Colonic mucosa (tissue), 4 donors: ENCODE results near the gene SPTBN1. TPM values are rescaled to one million over a fixed set of nuclear protein-coding genes. Genes with fewer than 3 reads are reported as not detected.

Experiments used
- DNase-seq: peaks from one replicate; pipeline ENCODE4 v3.0.0-alpha.2; 2020
- H3K27ac ChIP-seq: fragments of 200-600 bp; one replicate; pipeline ENCODE4 v1.8.0; 2021
- H3K27me3 ChIP-seq: fragments of 200-600 bp; one replicate; pipeline ENCODE4 v1.8.0; 2021
- H3K36me3 ChIP-seq: fragments of 200-600 bp; one replicate; pipeline ENCODE4 v1.8.0; 2021
- H3K4me1 ChIP-seq: fragments of 200-600 bp; one replicate; pipeline ENCODE4 v1.8.0; 2021; ENCODE audit warnings: mild to moderate bottlenecking
- H3K4me3 ChIP-seq: fragments of 200-600 bp; one replicate; pipeline ENCODE4 v1.8.0; 2021
- H3K9ac ChIP-seq, 2 donors: one replicate each; pipeline ENCODE4 v1.7.0; 2013; ENCODE audit warnings: control low read depth in 2 of 2, low read depth in 2 of 2, low read length in 2 of 2
- H3K9me3 ChIP-seq: fragments of 200-600 bp; one replicate; pipeline ENCODE4 v1.8.0; 2021
- CTCF ChIP-seq: fragments of 200-600 bp; IDR thresholded peaks from one replicate; pipeline ENCODE4 v1.8.0; 2022; ENCODE audit warnings: antibody characterized with exemption, mild to moderate bottlenecking
- intact Hi-C: fragments of 100-400 bp; cut with DNase I; formaldehyde crosslinking; loops from one replicate; pipeline ENCODE4 v1.14.1; 2022
- total RNA-seq, 2 donors: library from RNA; stranded (reverse); fragmentation: NEBNext Ultra II Directional in 1 of 2; extraction: Animal tissue kit (Norgen Biotek cat#: 25700) in 1 of 2; gene quantifications; one replicate each; pipeline ENCODE4 v1.2.1, GENCODE V29; 2021
- donor health status: healthy.
- donor health status: DM: no; HTN: no; CAD: no.
- donor health status: DM: no; HTN: no; CAD: no.

Gene SPTBN1
- total RNA-seq, 2 donors from 2014 or later: 325 to 338 TPM

- no peaks in the 10 kb centered on the region for H3K9me3 ChIP-seq
- intact Hi-C loops: loop anchor here (10.0 kb wide), 1 partner anchor 396 kb away; no protein-coding TSS in a partner anchor
- H3K27ac ChIP-seq: no peak overlapping the region
- no peak for TF ChIP-seq CTCF
- no peaks in the 10 kb centered on the region for H3K36me3 ChIP-seq
- no peaks in the 10 kb centered on the region for H3K27me3 ChIP-seq
- DNase-seq: no peak
- peak overlapping the region in 1 of 2 donors; percentile 39 for H3K9ac ChIP-seq
- peaks cover 6% of the 10 kb centered on the region for H3K4me1 ChIP-seq
- H3K4me3 ChIP-seq: no peak overlapping the region
Measured at GRCh38 chr2:54500404-54501205, 44.5 kb downstream of the SPTBN1 start.

GRCh38 chr2:54502731-54503130 is 46.6 kb downstream of the SPTBN1 start:
- Histone ChIP-seq H3K9me3 (no peaks in the 10 kb centered on the region), H3K4me1 (peaks cover 6% of the 10 kb centered on the region), H3K27me3 (no peaks in the 10 kb centered on the region), H3K36me3 (no peaks in the 10 kb centered on the region), H3K27ac (no peak overlapping the region), H3K4me3 (no peak overlapping the region), H3K9ac (no peak overlapping the region)
- no peak for TF ChIP-seq CTCF
- no peak for DNase-seq
- intact Hi-C loops: loop anchor here (10.0 kb wide), 1 partner anchor 398 kb away; no protein-coding TSS in a partner anchor

- H3K9ac ChIP-seq: no peak overlapping the region
- H3K4me1 ChIP-seq: peaks cover 6% of the 10 kb centered on the region
- no peak overlapping the region for H3K4me3 ChIP-seq
- H3K27ac ChIP-seq: no peak overlapping the region
- DNase-seq: peak; percentile 30
- no peaks in the 10 kb centered on the region for H3K27me3 ChIP-seq
- intact Hi-C loops: loop anchor here (10.0 kb wide), 1 partner anchor 398 kb away; no protein-coding TSS in a partner anchor
- TF ChIP-seq CTCF: peak; percentile 42
- no peaks in the 10 kb centered on the region for H3K9me3 ChIP-seq
- no peaks in the 10 kb centered on the region for H3K36me3 ChIP-seq
Measured at GRCh38 chr2:54503192-54503591, 47.1 kb downstream of the SPTBN1 start.

GRCh38 chr2:54503828-54504227 is 47.7 kb downstream of the SPTBN1 start:
- Histone ChIP-seq H3K27ac (no peak overlapping the region), H3K9me3 (no peaks in the 10 kb centered on the region), H3K4me1 (peaks cover 6% of the 10 kb centered on the region), H3K27me3 (no peaks in the 10 kb centered on the region), H3K36me3 (no peaks in the 10 kb centered on the region), H3K9ac (no peak overlapping the region), H3K4me3 (no peak overlapping the region)
- TF ChIP-seq CTCF: no peak
- intact Hi-C loops: loop anchor here (10.0 kb wide), 1 partner anchor 399 kb away; no protein-coding TSS in a partner anchor
- no peak for DNase-seq

GRCh38 chr2:54504866-54505265 is 48.7 kb downstream of the SPTBN1 start:
- no peak overlapping the region for H3K4me3 ChIP-seq
- DNase-seq: no peak
- intact Hi-C loops: loop anchor here (10.0 kb wide), 1 partner anchor 400 kb away; no protein-coding TSS in a partner anchor
- no peaks in the 10 kb centered on the region for H3K9me3 ChIP-seq
- no peak overlapping the region for H3K27ac ChIP-seq
- peaks cover 6% of the 10 kb centered on the region for H3K4me1 ChIP-seq
- H3K27me3 ChIP-seq: no peaks in the 10 kb centered on the region
- H3K36me3 ChIP-seq: no peaks in the 10 kb centered on the region
- TF ChIP-seq CTCF: no peak
- H3K9ac ChIP-seq: no peak overlapping the region
